GM23338 (cell line): Measurements from ENCODE around the gene TP53. TPM values are rescaled to one million over a fixed set of nuclear protein-coding genes. Genes with fewer than 3 reads are reported as not detected.

Experiments
- polyA plus RNA-seq: library from polyadenylated mRNA; unstranded; fragments of >200 nt; fragmentation: Nextera tagmentation; extraction: Ambion mirVana; gene quantifications from 2 replicates; pipeline ENCODE4 v1.2.1, GENCODE V29; 2016
- total RNA-seq: library from RNA; depleted of rRNA; stranded (reverse); fragments of >200 nt; shearing (Covaris generic); gene quantifications from 2 replicates; pipeline ENCODE4 v1.2.3, GENCODE V29; 2014; rRNA removed

TP53 gene
- total and polyA plus RNA-seq, 2 experiments from 2014 or later: 119 to 154 TPM

Other genes starting within 250 kb of the TP53 start
- 16.6 TPM in 2 replicates for gene FGF11, start 248.0 kb downstream of the TP53 start, total RNA-seq
- 11.1 and 13.3 TPM in 2 replicates for gene FGF11, start 248.0 kb downstream of the TP53 start, polyA plus RNA-seq
- gene CHRNB1, start 242.4 kb downstream of the TP53 start, total RNA-seq: 11.2 and 12.0 TPM in 2 replicates
- 10.0 and 11.1 TPM in 2 replicates for gene CHRNB1, start 242.4 kb downstream of the TP53 start, polyA plus RNA-seq
- 6.9 and 11.2 TPM in 2 replicates for gene ZBTB4, start 207.9 kb downstream of the TP53 start, total RNA-seq
- gene ZBTB4, start 207.9 kb downstream of the TP53 start, polyA plus RNA-seq: 3.6 and 4.2 TPM in 2 replicates
- gene SLC35G6, start 206.0 kb downstream of the TP53 start, total RNA-seq: not detected in 2 replicates
- gene SLC35G6, start 206.0 kb downstream of the TP53 start, polyA plus RNA-seq: 0.16 TPM in 1 of 2 replicates, not detected in the other
- 136 and 151 TPM in 2 replicates for gene POLR2A, start 203.1 kb downstream of the TP53 start, total RNA-seq
- 56.8 and 58.1 TPM in 2 replicates for gene POLR2A, start 203.1 kb downstream of the TP53 start, polyA plus RNA-seq
- 1.6 and 6.0 TPM in 2 replicates for gene TNFSF12, start 138.4 kb downstream of the TP53 start, total RNA-seq
- gene TNFSF12, start 138.4 kb downstream of the TP53 start, polyA plus RNA-seq: 3.5 and 5.1 TPM in 2 replicates
- 1.5 TPM in 1 of 2 replicates, not detected in the other for gene TNFSF13, start 128.7 kb downstream of the TP53 start, total RNA-seq
- gene TNFSF13, start 128.7 kb downstream of the TP53 start, polyA plus RNA-seq: 1.9 and 2.2 TPM in 2 replicates
- 125 and 138 TPM in 2 replicates for gene SENP3, start 125.6 kb downstream of the TP53 start, total RNA-seq
- 5.5 and 6.5 TPM in 2 replicates for gene SENP3, start 125.6 kb downstream of the TP53 start, polyA plus RNA-seq
- gene CD68, start 107.9 kb downstream of the TP53 start, total RNA-seq: 0.62 TPM in 1 of 2 replicates, not detected in the other
- gene CD68, start 107.9 kb downstream of the TP53 start, polyA plus RNA-seq: not detected in 2 replicates
- gene MPDU1, start 103.6 kb downstream of the TP53 start, total RNA-seq: 196 and 216 TPM in 2 replicates
- 65.1 and 65.8 TPM in 2 replicates for gene MPDU1, start 103.6 kb downstream of the TP53 start, polyA plus RNA-seq
- gene SOX15, start 97.4 kb downstream of the TP53 start, total RNA-seq: 23.6 and 43.0 TPM in 2 replicates
- 29.9 and 37.7 TPM in 2 replicates for gene SOX15, start 97.4 kb downstream of the TP53 start, polyA plus RNA-seq
- gene FXR2, start 72.6 kb downstream of the TP53 start, total RNA-seq: 20.3 and 24.4 TPM in 2 replicates
- 8.6 and 10.9 TPM in 2 replicates for gene FXR2, start 72.6 kb downstream of the TP53 start, polyA plus RNA-seq
- gene SAT2, start 59.7 kb downstream of the TP53 start, total RNA-seq: 52.7 and 56.7 TPM in 2 replicates
- 69.4 and 74.4 TPM in 2 replicates for gene SAT2, start 59.7 kb downstream of the TP53 start, polyA plus RNA-seq
- gene SHBG, start 57.4 kb downstream of the TP53 start, total RNA-seq: 0.38 and 0.66 TPM in 2 replicates
- gene SHBG, start 57.4 kb downstream of the TP53 start, polyA plus RNA-seq: 0.48 and 0.90 TPM in 2 replicates
- 11.2 and 14.9 TPM in 2 replicates for gene ATP1B2, start 36.6 kb downstream of the TP53 start, total RNA-seq
- gene ATP1B2, start 36.6 kb downstream of the TP53 start, polyA plus RNA-seq: 33.1 and 35.3 TPM in 2 replicates
- gene WRAP53, start 987 bp upstream of the TP53 start, total RNA-seq: 27.1 and 28.1 TPM in 2 replicates
- gene WRAP53, start 987 bp upstream of the TP53 start, polyA plus RNA-seq: 33.3 and 33.5 TPM in 2 replicates
- gene EFNB3, start 17.7 kb upstream of the TP53 start, total RNA-seq: 7.7 and 11.5 TPM in 2 replicates
- gene EFNB3, start 17.7 kb upstream of the TP53 start, polyA plus RNA-seq: 4.2 and 4.5 TPM in 2 replicates
- 0.16 and 0.38 TPM in 2 replicates for gene DNAH2, start 30.3 kb upstream of the TP53 start, total RNA-seq
- gene DNAH2, start 30.3 kb upstream of the TP53 start, polyA plus RNA-seq: not detected in 2 replicates
- gene KDM6B, start 146.7 kb upstream of the TP53 start, total RNA-seq: 1.4 and 1.8 TPM in 2 replicates
- gene KDM6B, start 146.7 kb upstream of the TP53 start, polyA plus RNA-seq: 1.1 and 1.4 TPM in 2 replicates
- gene TMEM88, start 167.6 kb upstream of the TP53 start, total RNA-seq: 0.97 TPM in 1 of 2 replicates, not detected in the other
- 0.43 and 0.58 TPM in 2 replicates for gene TMEM88, start 167.6 kb upstream of the TP53 start, polyA plus RNA-seq
- gene NAA38, start 170.1 kb upstream of the TP53 start, total RNA-seq: 17.1 and 24.0 TPM in 2 replicates
- gene NAA38, start 170.1 kb upstream of the TP53 start, polyA plus RNA-seq: 74.8 and 78.5 TPM in 2 replicates
- 5.6 and 8.4 TPM in 2 replicates for gene CYB5D1, start 170.5 kb upstream of the TP53 start, total RNA-seq
- gene CYB5D1, start 170.5 kb upstream of the TP53 start, polyA plus RNA-seq: 2.7 and 3.5 TPM in 2 replicates
- 9.7 and 12.3 TPM in 2 replicates for gene CHD3, start 201.3 kb upstream of the TP53 start, total RNA-seq
- 2.9 and 3.0 TPM in 2 replicates for gene CHD3, start 201.3 kb upstream of the TP53 start, polyA plus RNA-seq
- gene RNF227, start 228.8 kb upstream of the TP53 start, total RNA-seq: 0.66 and 1.4 TPM in 2 replicates
- 0.35 and 0.42 TPM in 2 replicates for gene RNF227, start 228.8 kb upstream of the TP53 start, polyA plus RNA-seq
- gene KCNAB3, start 242.4 kb upstream of the TP53 start, total RNA-seq: 0.47 and 1.0 TPM in 2 replicates
- 0.45 and 1.0 TPM in 2 replicates for gene KCNAB3, start 242.4 kb upstream of the TP53 start, polyA plus RNA-seq
- gene TRAPPC1, start 244.5 kb upstream of the TP53 start, total RNA-seq: 45.2 and 52.4 TPM in 2 replicates
- gene TRAPPC1, start 244.5 kb upstream of the TP53 start, polyA plus RNA-seq: 211 and 234 TPM in 2 replicates
- gene CNTROB, start 244.7 kb upstream of the TP53 start, total RNA-seq: 18.4 and 18.5 TPM in 2 replicates
- 16.3 and 17.8 TPM in 2 replicates for gene CNTROB, start 244.7 kb upstream of the TP53 start, polyA plus RNA-seq